ENCODE measurements around the gene MVP.

MVP gene

DNA sequence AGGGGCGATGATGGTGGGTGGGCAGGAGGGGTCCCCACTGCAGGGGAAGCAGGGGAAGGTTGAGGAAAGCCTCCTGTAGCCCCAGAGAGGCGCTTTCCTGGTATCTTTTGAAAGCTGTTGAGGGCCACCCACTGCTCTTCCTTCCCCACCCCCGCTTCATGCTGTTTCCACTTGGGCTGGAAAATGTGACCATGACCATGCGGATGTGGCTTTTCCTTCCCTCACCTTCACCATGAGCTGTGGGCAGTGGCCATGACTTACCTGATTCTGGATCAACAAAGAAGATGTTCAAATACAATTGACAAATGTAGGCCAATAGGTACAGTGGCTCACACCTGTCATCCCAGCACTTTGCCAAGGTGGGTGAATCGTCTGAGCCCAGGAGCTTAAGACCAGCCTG is 13.8 kb downstream of the MVP start:
- Mint-ChIP-seq H3K27me3 (ENCODE audit: low read depth, poor library complexity) (peaks cover 7% of the 10 kb centered on the region), H3K27ac (no peak overlapping the region), H3K4me1 (peaks cover 7% of the 10 kb centered on the region), H3K9me3 (no peaks in the 10 kb centered on the region), H3K36me3 (ENCODE audit: low read depth) (no peaks in the 10 kb centered on the region), H3K4me3 (no peak overlapping the region)
- TF ChIP-seq, protein P1, sequence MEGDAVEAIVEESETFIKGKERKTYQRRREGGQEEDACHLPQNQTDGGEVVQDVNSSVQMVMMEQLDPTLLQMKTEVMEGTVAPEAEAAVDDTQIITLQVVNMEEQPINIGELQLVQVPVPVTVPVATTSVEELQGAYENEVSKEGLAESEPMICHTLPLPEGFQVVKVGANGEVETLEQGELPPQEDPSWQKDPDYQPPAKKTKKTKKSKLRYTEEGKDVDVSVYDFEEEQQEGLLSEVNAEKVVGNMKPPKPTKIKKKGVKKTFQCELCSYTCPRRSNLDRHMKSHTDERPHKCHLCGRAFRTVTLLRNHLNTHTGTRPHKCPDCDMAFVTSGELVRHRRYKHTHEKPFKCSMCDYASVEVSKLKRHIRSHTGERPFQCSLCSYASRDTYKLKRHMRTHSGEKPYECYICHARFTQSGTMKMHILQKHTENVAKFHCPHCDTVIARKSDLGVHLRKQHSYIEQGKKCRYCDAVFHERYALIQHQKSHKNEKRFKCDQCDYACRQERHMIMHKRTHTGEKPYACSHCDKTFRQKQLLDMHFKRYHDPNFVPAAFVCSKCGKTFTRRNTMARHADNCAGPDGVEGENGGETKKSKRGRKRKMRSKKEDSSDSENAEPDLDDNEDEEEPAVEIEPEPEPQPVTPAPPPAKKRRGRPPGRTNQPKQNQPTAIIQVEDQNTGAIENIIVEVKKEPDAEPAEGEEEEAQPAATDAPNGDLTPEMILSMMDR (IDR thresholded peaks at IDR 0.05), result no peak
- no peak for DNase-seq

DNA sequence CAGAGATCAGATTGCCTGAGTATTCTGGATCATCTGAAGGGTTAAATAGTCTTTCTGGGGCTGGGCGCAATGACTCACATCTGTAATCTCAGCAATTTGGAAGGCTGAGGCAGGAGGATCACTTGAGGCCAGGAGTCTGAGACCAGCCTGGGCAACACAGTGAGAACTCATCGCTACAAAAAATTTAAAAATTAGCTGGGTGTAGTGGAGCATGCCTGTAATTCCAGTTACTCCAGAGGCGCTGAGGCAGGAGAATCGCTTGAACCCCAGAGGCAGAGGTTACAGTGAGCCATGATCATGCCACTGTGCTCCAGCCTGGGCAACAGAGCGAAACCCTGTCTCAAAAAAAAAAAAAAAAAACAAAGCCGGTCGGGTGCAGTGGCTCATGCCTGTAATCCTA is 15.7 kb downstream of the MVP start:
- H3K27me3 Mint-ChIP-seq (ENCODE audit: low read depth, poor library complexity), result peaks cover 19% of the 10 kb centered on the region
- no peaks in the 10 kb centered on the region for H3K36me3 Mint-ChIP-seq (ENCODE audit: low read depth)
- no peaks in the 10 kb centered on the region for H3K9me3 Mint-ChIP-seq
- H3K4me1 Mint-ChIP-seq, result peaks cover 9% of the 10 kb centered on the region
- no peak overlapping the region for H3K4me3 Mint-ChIP-seq
- H3K27ac Mint-ChIP-seq, result no peak overlapping the region
- TF ChIP-seq, protein P1 (IDR thresholded peaks at IDR 0.05), result no peak
- DNase-seq, result no peak

DNA sequence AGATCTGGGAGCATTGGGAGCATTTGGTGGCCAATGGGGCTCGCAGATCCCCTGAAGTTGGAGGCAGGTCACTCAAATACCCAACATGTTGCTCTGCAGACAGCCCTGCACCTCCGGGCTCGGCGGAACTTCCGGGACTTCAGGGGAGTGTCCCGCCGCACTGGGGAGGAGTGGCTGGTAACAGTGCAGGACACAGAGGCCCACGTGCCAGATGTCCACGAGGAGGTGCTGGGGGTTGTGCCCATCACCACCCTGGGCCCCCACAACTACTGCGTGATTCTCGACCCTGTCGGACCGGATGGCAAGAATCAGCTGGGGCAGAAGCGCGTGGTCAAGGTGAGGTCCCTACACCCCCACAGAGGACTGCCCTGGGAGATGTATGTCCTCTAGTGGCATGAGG is 16.4 kb downstream of the MVP start:
- H3K4me1 Mint-ChIP-seq, result peaks cover 12% of the 10 kb centered on the region
- H3K27me3 Mint-ChIP-seq (ENCODE audit: low read depth, poor library complexity), result peaks cover 23% of the 10 kb centered on the region
- no peaks in the 10 kb centered on the region for H3K36me3 Mint-ChIP-seq (ENCODE audit: low read depth)
- H3K9me3 Mint-ChIP-seq, result no peaks in the 10 kb centered on the region
- TF ChIP-seq, protein P1 (IDR thresholded peaks at IDR 0.05), result no peak
- H3K4me3 Mint-ChIP-seq, result no peak overlapping the region
- no peak overlapping the region for H3K27ac Mint-ChIP-seq
- no peak for DNase-seq

DNA sequence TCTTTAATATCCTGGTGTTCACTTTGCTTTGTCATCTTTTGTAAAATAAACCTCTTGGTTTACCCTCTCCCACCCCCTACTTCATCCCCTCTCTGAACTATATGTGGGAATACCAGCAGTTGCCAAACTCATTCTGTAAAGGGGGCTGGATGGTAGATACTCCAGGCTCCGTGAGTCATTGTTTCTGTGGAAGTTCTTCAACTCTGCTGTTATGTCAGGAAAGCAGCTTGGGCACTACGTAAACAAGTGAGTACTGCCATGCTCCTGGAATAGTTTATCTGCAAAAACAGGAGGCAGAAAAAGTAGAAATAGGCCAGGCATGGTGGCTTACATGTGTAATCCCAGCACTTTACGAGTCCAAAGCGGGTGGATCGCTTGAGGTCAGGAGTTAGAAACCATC is 17.6 kb downstream of the MVP start:
- TF ChIP-seq, protein P1 (IDR thresholded peaks at IDR 0.05), result no peak

DNA sequence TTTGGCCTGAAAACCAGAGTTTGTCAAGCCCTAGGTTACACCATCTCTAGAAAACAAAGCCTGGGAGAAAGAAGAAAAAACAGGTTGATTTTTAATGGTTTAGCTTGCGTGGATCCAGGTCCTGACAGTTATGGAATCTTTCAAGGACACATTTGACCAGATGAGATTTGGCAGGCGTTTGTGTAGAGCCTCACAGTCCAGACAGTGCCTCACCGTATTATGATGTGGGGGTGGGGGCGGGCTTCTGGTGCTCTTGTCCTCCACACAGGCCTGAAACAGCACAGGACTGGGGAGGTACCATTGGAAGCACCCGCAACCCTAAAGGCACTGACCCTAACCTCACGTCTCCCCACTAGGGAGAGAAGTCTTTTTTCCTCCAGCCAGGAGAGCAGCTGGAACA is 19.6 kb downstream of the MVP start:
- H3K9me3 Mint-ChIP-seq, result no peaks in the 10 kb centered on the region
- H3K4me3 Mint-ChIP-seq, result no peak overlapping the region
- peaks cover 31% of the 10 kb centered on the region for H3K27me3 Mint-ChIP-seq (ENCODE audit: low read depth, poor library complexity)
- peaks cover 12% of the 10 kb centered on the region for H3K4me1 Mint-ChIP-seq
- no peak overlapping the region for H3K27ac Mint-ChIP-seq
- no peak for DNase-seq
- no peaks in the 10 kb centered on the region for H3K36me3 Mint-ChIP-seq (ENCODE audit: low read depth)
- TF ChIP-seq, protein P1 (IDR thresholded peaks at IDR 0.05), result no peak

More for the DNA sequence above, 17.6 kb downstream of the MVP start:
- Mint-ChIP-seq H3K9me3 (no peaks in the 10 kb centered on the region), H3K36me3 (ENCODE audit: low read depth) (no peaks in the 10 kb centered on the region), H3K4me3 (no peak overlapping the region), H3K27me3 (ENCODE audit: low read depth, poor library complexity) (peaks cover 24% of the 10 kb centered on the region), H3K4me1 (peaks cover 12% of the 10 kb centered on the region), H3K27ac (peak overlapping the region; percentile 22)
- no peak for DNase-seq

DNA sequence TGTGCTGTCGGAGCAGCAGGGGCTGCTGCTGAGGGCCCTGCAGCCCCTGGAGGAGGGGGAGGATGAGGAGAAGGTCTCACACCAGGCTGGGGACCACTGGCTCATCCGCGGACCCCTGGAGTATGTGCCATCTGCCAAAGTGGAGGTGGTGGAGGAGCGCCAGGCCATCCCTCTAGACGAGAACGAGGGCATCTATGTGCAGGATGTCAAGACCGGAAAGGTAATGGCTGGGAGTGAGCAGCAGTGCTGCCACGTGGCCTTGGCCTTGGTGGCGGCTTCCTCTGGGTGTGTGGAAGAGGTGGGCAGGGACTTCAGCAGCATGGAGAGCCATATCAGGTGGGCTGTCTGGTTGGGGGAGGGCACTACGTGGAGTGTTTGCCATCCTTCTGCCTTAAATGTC is 20.0 kb downstream of the MVP start:
- H3K4me1 Mint-ChIP-seq, result peaks cover 15% of the 10 kb centered on the region
- H3K36me3 Mint-ChIP-seq (ENCODE audit: low read depth), result no peaks in the 10 kb centered on the region
- peaks cover 31% of the 10 kb centered on the region for H3K27me3 Mint-ChIP-seq (ENCODE audit: low read depth, poor library complexity)
- TF ChIP-seq, protein P1 (IDR thresholded peaks at IDR 0.05), result no peak
- H3K4me3 Mint-ChIP-seq, result no peak overlapping the region
- DNase-seq, result no peak
- no peak overlapping the region for H3K27ac Mint-ChIP-seq
- no peaks in the 10 kb centered on the region for H3K9me3 Mint-ChIP-seq

All from nephron progenitor cell (in vitro differentiated cells).